Central memory CD8-positive, alpha-beta T cell (primary cell): ENCODE results near the gene PPFIBP1.

Experiments used
- ATAC-seq: fragments of 150-1000 bp; cut with Tn5 transposase; replicated peaks from 2 replicates; pipeline ENCODE4 v1.10.0; 2022; ENCODE audit warnings: mild to moderate bottlenecking, moderate FRiP score, moderate number of reproducible peaks; ENCODE audit not compliant: poor library complexity, severe bottlenecking; ENCODE audit errors: extremely low read depth
- DNase-seq, 2 donors: peaks; one replicate each; pipeline ENCODE4 v3.0.0; 2021; ENCODE audit warnings: low spot score in 2 of 2
- H3K27ac Mint-ChIP-seq: one replicate; pipeline ENCODE4 v1.8.0; 2022; ENCODE audit warnings: low read depth, mild to moderate bottlenecking, moderate library complexity, mixed read lengths
- H3K27me3 Mint-ChIP-seq: one replicate; pipeline ENCODE4 v1.8.0; 2022; ENCODE audit warnings: mixed read lengths
- H3K36me3 Mint-ChIP-seq: one replicate; pipeline ENCODE4 v1.8.0; 2022; ENCODE audit warnings: mild to moderate bottlenecking, moderate library complexity, mixed read lengths; ENCODE audit not compliant: insufficient read depth
- H3K4me1 Mint-ChIP-seq: one replicate; pipeline ENCODE4 v1.8.0; 2022; ENCODE audit warnings: mixed read lengths
- H3K4me3 Mint-ChIP-seq: one replicate; pipeline ENCODE4 v1.8.0; 2022; ENCODE audit warnings: mild to moderate bottlenecking, moderate library complexity, mixed read lengths
- H3K9me3 Mint-ChIP-seq: one replicate; pipeline ENCODE4 v1.8.0; 2022; ENCODE audit warnings: mixed read lengths

The PPFIBP1 gene

GRCh38 chr12:27551172-27551840, 27.3 kb downstream of the PPFIBP1 start:
- DNase-seq: no peak
- Mint-ChIP-seq H3K36me3 (no peaks in the 10 kb centered on the region), H3K27ac (no peak overlapping the region), H3K4me3 (no peak overlapping the region), H3K9me3 (no peaks in the 10 kb centered on the region), H3K27me3 (peaks cover 31% of the 10 kb centered on the region), H3K4me1 (no peaks in the 10 kb centered on the region)
- no peak for ATAC-seq

DNA sequence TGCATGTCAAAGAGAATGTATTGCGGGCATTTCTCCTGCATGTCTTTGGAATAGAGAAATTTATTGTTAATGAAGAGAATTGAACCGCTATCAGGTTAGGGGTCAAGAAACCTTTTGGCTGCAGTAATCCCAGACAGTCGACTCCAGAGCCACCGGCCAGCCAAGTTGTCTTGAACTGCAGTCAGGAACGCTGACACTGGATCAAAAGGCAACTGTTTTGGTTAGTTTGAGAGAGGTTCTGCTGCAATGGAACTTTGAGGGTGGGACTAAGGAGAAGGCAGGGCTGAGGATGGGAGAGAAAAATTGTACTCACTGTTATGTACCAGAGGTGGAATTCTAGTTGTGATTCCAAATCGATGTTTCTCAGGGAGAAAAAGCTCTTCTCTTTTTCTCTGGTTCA, 28.2 kb downstream of the PPFIBP1 start:
- ATAC-seq: no peak

DNA sequence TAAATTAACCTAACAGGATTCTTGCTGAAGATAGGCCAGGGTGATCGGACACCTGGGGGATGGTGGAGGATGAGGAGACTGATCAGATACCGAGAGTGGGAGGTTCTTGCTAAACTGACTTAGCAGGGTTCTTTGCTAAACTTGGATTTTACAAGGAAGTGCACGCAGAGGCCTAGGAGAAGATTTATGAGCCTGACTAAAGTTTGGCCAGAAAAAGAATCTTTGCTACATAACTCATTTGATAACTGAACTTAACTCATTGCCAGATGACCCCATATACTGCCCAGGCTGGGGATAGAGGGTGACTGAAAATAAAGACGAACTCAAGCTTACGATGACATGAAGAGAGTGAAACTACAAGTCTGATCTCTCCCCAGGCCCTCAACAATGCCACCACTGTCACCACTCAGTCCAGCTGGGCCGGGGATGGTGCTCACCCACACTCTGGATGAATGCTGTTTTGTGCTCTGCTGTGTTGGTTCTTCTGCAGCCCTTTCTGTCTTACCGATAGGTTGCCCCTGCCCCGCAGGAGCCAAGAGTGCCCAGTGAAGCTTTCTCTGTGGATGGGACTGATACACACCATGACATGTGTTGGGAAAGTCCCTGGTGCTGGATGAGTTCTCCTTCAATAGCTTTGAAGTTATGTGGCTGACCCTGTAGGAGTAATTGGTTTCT, 29.0 kb downstream of the PPFIBP1 start:
- peaks cover 24% of the 10 kb centered on the region for H3K27me3 Mint-ChIP-seq
- H3K4me1 Mint-ChIP-seq: no peaks in the 10 kb centered on the region
- H3K36me3 Mint-ChIP-seq: no peaks in the 10 kb centered on the region
- H3K9me3 Mint-ChIP-seq: no peaks in the 10 kb centered on the region
- no peak for ATAC-seq
- DNase-seq: no peak
- no peak overlapping the region for H3K4me3 Mint-ChIP-seq
- H3K27ac Mint-ChIP-seq: no peak overlapping the region

More for the DNA sequence above, 28.2 kb downstream of the PPFIBP1 start:
- DNase-seq: no peak
- Mint-ChIP-seq H3K27ac (no peak overlapping the region), H3K4me1 (no peaks in the 10 kb centered on the region), H3K27me3 (peaks cover 31% of the 10 kb centered on the region), H3K36me3 (no peaks in the 10 kb centered on the region), H3K9me3 (no peaks in the 10 kb centered on the region), H3K4me3 (no peak overlapping the region)

- no peak overlapping the region for H3K27ac Mint-ChIP-seq
- DNase-seq (no peak), ATAC-seq (no peak)
- H3K36me3 Mint-ChIP-seq: no peaks in the 10 kb centered on the region
- no peaks in the 10 kb centered on the region for H3K9me3 Mint-ChIP-seq
- no peaks in the 10 kb centered on the region for H3K4me1 Mint-ChIP-seq
- peaks cover 15% of the 10 kb centered on the region for H3K27me3 Mint-ChIP-seq
- no peak overlapping the region for H3K4me3 Mint-ChIP-seq
Observed at GRCh38 chr12:27553941-27554340, 29.9 kb downstream of the PPFIBP1 start.

DNA sequence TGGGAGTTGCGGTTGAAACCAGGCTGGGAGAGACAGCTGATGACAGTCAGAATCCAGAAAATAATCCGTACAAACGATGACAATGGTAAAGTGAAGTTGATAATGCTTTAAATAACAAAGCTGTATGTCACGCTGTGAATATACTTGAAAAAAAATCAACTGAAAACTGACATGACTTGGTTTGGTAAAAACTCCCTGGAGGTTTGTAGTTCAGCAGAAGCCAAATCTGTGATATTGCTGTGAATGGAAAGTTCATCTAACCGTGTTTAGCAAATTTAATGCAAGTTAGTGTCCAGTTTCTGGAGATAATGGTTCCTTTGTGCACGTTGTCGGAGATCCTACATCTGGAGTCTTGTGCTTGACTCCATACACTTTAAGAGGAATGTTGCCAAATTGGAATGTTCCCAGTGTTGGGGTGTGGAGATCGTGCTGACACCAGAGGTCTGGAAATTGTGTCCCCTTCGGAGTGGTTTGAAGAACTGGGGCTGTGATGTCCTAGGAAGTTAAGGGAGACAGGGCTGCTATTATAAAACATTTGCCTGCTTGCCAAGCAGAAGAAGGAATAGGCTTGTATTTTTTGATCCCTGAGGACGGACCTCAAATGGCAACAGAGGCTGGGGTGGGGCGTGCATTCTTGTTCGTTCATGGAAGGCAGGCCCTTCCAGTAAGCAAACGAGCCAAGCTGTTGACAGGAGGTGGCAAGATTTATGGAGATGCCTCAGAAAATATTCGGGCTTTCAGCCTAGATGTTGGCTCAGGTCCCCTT, 30.6 kb downstream of the PPFIBP1 start:
- Mint-ChIP-seq H3K4me3 (no peak overlapping the region), H3K27ac (no peak overlapping the region), H3K36me3 (no peaks in the 10 kb centered on the region), H3K27me3 (peaks cover 8% of the 10 kb centered on the region), H3K9me3 (no peaks in the 10 kb centered on the region), H3K4me1 (no peaks in the 10 kb centered on the region)
- DNase-seq (no peak), ATAC-seq (no peak)

GRCh38 chr12:27555361-27555760, 31.4 kb downstream of the PPFIBP1 start:
- Mint-ChIP-seq H3K27me3 (peaks cover under 1% of the 10 kb centered on the region), H3K27ac (no peak overlapping the region), H3K9me3 (no peaks in the 10 kb centered on the region), H3K4me1 (no peaks in the 10 kb centered on the region), H3K4me3 (no peak overlapping the region), H3K36me3 (no peaks in the 10 kb centered on the region)
- no peak for DNase-seq
- ATAC-seq: no peak

DNA sequence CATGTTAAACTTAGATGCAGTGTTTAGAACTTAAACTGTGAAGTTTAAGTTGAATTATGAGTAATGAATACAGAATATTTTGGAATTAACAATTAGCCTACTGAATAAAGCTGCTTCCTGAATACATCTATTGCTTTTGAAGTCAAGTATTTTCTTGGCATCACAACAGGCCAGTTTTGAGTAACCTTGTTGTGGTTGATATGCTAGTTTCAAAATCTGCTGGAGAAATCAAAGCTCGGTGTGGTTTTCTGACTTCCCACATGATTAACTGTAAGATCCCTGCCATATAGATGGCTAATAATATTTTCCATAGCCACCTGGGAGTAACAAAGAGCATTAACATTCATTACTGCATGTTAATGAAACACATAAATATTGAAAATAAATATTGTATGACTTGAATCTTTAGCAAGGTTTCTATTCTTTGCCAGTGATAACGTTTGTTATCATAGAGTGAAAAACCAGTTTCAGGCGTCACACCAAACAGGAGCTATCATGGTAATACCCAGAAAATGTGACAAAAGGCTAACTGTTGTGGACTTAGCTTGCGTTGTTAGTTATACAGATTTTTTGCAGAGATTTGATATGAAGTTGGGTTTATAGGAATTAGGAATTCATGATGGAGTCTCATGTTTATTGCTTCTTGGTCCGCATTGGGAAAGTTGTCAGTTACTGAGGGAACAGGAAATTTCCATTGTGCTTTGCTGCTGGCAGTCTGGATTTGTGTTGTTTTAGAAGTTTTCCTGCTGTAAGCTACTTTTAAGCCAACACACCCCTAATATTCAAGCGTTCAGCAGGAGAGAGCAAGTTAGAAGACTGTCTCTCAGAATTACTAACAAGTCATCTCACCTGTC, 32.1 kb downstream of the PPFIBP1 start:
- Mint-ChIP-seq H3K27me3 (no peaks in the 10 kb centered on the region), H3K4me3 (no peak overlapping the region), H3K4me1 (no peaks in the 10 kb centered on the region), H3K9me3 (no peaks in the 10 kb centered on the region), H3K27ac (no peak overlapping the region), H3K36me3 (no peaks in the 10 kb centered on the region)
- ATAC-seq (no peak), DNase-seq (no peak)

DNA sequence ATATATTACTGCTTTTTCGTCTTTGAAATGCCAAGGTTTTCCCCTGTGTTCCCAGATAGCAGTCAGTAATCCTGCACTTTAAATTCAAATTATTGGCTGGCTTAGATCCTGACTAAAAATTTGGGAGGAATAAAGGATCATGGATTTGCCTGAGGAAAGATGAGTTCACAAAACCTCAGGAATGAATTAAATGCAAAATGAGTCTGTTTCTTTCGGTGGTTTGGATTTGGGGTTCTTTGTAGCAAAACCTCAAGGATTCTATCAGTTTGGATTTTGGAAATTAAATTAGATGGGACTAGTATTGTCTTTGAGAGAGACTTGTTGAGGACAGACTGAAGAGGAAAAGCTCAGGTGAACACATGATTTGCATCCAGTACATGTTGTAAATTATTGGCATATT, 36.1 kb downstream of the PPFIBP1 start:
- no peak overlapping the region for H3K27ac Mint-ChIP-seq
- H3K27me3 Mint-ChIP-seq: peaks cover 9% of the 10 kb centered on the region
- no peaks in the 10 kb centered on the region for H3K9me3 Mint-ChIP-seq
- no peaks in the 10 kb centered on the region for H3K4me1 Mint-ChIP-seq
- ATAC-seq (no peak), DNase-seq (no peak)
- no peak overlapping the region for H3K4me3 Mint-ChIP-seq
- no peaks in the 10 kb centered on the region for H3K36me3 Mint-ChIP-seq

GRCh38 chr12:27561535-27562350, 37.7 kb downstream of the PPFIBP1 start:
- peaks cover 25% of the 10 kb centered on the region for H3K27me3 Mint-ChIP-seq
- H3K4me1 Mint-ChIP-seq: no peaks in the 10 kb centered on the region
- no peak overlapping the region for H3K27ac Mint-ChIP-seq
- no peak overlapping the region for H3K4me3 Mint-ChIP-seq
- no peaks in the 10 kb centered on the region for H3K36me3 Mint-ChIP-seq
- ATAC-seq: no peak
- no peak for DNase-seq
- no peaks in the 10 kb centered on the region for H3K9me3 Mint-ChIP-seq

DNA sequence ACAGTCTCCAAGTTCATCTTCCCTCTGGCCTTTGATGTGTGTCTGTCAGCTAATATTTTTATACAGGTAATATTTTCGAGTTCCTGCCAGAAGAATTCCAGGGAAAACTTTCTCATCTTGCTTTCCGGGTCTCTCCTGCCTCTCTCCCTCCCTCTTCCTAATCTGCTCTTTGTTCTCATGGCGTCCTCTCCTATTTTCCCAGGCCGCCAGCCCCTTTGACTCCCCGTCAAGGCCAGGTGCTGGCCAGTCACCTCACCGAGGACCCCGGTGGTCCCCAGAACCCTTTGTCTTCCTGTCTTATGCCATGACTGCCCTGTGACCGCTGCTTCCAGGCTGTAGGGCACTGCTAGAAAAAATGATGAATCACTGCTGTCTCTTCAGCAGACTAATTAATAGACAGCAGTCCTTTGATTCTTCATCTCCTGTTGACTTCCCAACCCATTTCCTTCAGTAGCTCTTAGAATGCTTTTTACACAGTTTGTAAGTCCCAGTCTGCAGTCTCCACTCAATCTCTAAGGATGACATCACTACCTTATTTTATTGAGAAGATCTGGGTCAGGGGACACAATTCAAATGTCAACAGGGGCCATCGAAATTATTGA, 40.7 kb downstream of the PPFIBP1 start:
- peaks cover 52% of the 10 kb centered on the region for H3K27me3 Mint-ChIP-seq
- DNase-seq: no peak
- H3K36me3 Mint-ChIP-seq: no peaks in the 10 kb centered on the region
- no peaks in the 10 kb centered on the region for H3K9me3 Mint-ChIP-seq
- no peak overlapping the region for H3K4me3 Mint-ChIP-seq
- no peak overlapping the region for H3K27ac Mint-ChIP-seq
- no peaks in the 10 kb centered on the region for H3K4me1 Mint-ChIP-seq
- ATAC-seq: no peak

DNA sequence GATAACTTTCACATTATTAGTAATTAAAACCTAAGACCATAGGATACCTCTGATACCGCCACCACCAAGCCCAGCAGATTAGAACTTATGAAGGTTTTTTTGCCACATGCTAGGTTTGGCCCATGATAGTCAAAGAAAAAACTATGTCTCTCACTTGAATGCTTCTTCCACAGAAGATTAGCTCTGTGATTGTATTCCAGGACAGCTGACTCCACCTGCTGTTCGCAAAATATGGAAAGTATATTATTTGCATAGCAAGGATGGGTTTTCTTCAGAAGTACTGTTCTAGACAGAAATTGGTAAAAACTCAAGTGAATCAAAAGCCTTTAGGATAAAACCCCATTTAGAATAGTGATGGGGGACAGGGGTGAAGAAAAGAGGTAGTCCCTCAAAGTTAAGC, 42.2 kb downstream of the PPFIBP1 start:
- no peak for DNase-seq
- no peaks in the 10 kb centered on the region for H3K4me1 Mint-ChIP-seq
- H3K27ac Mint-ChIP-seq: no peak overlapping the region
- H3K4me3 Mint-ChIP-seq: no peak overlapping the region
- H3K27me3 Mint-ChIP-seq: peaks cover 54% of the 10 kb centered on the region
- no peak for ATAC-seq
- no peaks in the 10 kb centered on the region for H3K9me3 Mint-ChIP-seq
- no peaks in the 10 kb centered on the region for H3K36me3 Mint-ChIP-seq
